PC-3 (cell line): ENCODE measurements around the gene STRN3.
"Not testable (repeated sequence)": the region's sequence is repeated elsewhere in the genome, so short reads cannot be mapped to it uniquely, and the experiment has no call there.

ENCODE experiments used
- EZH2 ChIP-seq: fragments of 300-600 bp; sonication (generic); IDR thresholded peaks from one replicate; pipeline ENCODE4 v1.6.1; 2017; ENCODE audit warnings: antibody characterized with exemption, mild to moderate bottlenecking, low read length; ENCODE audit not compliant: unreplicated experiment
- TF ChIP-seq, protein P1 (sequence below): fragments of 300-600 bp; sonication (generic); conservative IDR thresholded peaks from 2 replicates; pipeline ENCODE4 v1.5.1; 2017; ENCODE audit warnings: antibody characterized with exemption, low read depth, mild to moderate bottlenecking, low read length

DNA sequence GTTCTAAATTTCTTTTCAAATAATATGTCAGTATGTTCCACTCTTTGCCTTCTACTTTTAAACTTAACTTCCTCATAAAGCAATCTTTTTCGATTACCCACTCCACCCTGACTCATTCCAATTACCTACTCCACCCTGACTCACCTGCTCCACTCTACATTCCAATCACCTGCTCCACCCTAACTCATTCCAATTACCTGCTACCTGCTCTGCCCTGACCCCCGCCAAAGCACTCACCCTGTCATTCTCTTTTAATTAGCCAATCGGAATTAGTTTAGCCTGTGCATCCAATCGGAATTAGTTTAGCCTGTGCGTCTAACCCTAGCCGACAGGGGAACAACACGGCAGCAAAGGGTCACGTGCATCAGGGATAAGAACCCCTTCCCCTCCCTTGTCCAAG is 60.3 kb downstream of the STRN3 start:
- TF ChIP-seq, protein P1, sequence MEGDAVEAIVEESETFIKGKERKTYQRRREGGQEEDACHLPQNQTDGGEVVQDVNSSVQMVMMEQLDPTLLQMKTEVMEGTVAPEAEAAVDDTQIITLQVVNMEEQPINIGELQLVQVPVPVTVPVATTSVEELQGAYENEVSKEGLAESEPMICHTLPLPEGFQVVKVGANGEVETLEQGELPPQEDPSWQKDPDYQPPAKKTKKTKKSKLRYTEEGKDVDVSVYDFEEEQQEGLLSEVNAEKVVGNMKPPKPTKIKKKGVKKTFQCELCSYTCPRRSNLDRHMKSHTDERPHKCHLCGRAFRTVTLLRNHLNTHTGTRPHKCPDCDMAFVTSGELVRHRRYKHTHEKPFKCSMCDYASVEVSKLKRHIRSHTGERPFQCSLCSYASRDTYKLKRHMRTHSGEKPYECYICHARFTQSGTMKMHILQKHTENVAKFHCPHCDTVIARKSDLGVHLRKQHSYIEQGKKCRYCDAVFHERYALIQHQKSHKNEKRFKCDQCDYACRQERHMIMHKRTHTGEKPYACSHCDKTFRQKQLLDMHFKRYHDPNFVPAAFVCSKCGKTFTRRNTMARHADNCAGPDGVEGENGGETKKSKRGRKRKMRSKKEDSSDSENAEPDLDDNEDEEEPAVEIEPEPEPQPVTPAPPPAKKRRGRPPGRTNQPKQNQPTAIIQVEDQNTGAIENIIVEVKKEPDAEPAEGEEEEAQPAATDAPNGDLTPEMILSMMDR: not testable (repeated sequence)
- not testable (repeated sequence) for TF ChIP-seq EZH2
